Loucy (cell line): ENCODE data around the gene WWOX.

Experiments
- H2AFZ ChIP-seq: fragments of 200-600 bp; sonication (generic); 2 replicates; pipeline ENCODE4 v1.6.0; 2016; ENCODE audit warnings: antibody characterized with exemption, mild to moderate bottlenecking, low read length, moderate library complexity
- H3F3A ChIP-seq: fragments of 200-600 bp; 2 replicates; pipeline ENCODE4 v1.6.0; 2016; ENCODE audit warnings: antibody characterized with exemption, low read depth, mild to moderate bottlenecking
- H3K27me3 ChIP-seq: fragments of 200-600 bp; sonication (generic); 2 replicates; pipeline ENCODE4 v1.6.1; 2014; ENCODE audit warnings: low read length, mild to moderate bottlenecking; ENCODE audit not compliant: insufficient read depth, poor library complexity, severe bottlenecking
- H3K36me3 ChIP-seq: fragments of 200-600 bp; sonication (generic); 2 replicates; pipeline ENCODE4 v1.6.1; 2016; ENCODE audit warnings: low read length; ENCODE audit not compliant: insufficient read depth
- H3K4me1 ChIP-seq: fragments of 200-600 bp; sonication (generic); 2 replicates; pipeline ENCODE4 v1.5.1; 2014; ENCODE audit warnings: low read length, mild to moderate bottlenecking; ENCODE audit not compliant: insufficient read depth, poor library complexity, severe bottlenecking
- H3K4me2 ChIP-seq: fragments of 200-600 bp; sonication (generic); 2 replicates; pipeline ENCODE4 v1.6.0; 2014; ENCODE audit warnings: antibody characterized with exemption, low read length, low read depth, mild to moderate bottlenecking; ENCODE audit not compliant: poor library complexity, severe bottlenecking
- H3K4me3 ChIP-seq: fragments of 200-600 bp; sonication (generic); 2 replicates; pipeline ENCODE4 v1.5.1; 2014; ENCODE audit warnings: low read length, mild to moderate bottlenecking, mixed read lengths; ENCODE audit not compliant: poor library complexity, severe bottlenecking
- H3K79me2 ChIP-seq: fragments of 200-600 bp; sonication (generic); 2 replicates; pipeline ENCODE4 v1.6.1; 2014; ENCODE audit warnings: low read length; ENCODE audit not compliant: insufficient read depth
- H3K9ac ChIP-seq: fragments of 200-600 bp; sonication (generic); 2 replicates; pipeline ENCODE4 v1.6.0; 2014; ENCODE audit warnings: mild to moderate bottlenecking, low read depth, low read length, moderate library complexity; ENCODE audit not compliant: poor library complexity, severe bottlenecking
- H3K9me2 ChIP-seq: fragments of 200-600 bp; sonication (generic); replicated peaks from 2 replicates; pipeline ENCODE4 v1.6.1; 2016; ENCODE audit warnings: low read depth, low read length, mixed read lengths
- H3K9me3 ChIP-seq: fragments of 200-600 bp; sonication (generic); 2 replicates; pipeline ENCODE4 v1.6.1; 2014; ENCODE audit warnings: mild to moderate bottlenecking, antibody characterized with exemption, low read length, low read depth; ENCODE audit not compliant: insufficient read depth
- H4K20me1 ChIP-seq: fragments of 200-600 bp; sonication (generic); 2 replicates; pipeline ENCODE4 v1.6.0; 2014; ENCODE audit warnings: antibody characterized with exemption, low read length, mild to moderate bottlenecking; ENCODE audit not compliant: insufficient read depth, poor library complexity, severe bottlenecking
- CTCF ChIP-seq: fragments of 200-600 bp; sonication (generic); conservative IDR thresholded peaks from 2 replicates; pipeline ENCODE4 v1.5.1; 2014; ENCODE audit warnings: mild to moderate bottlenecking, antibody characterized with exemption, low read length
- EZH2phosphoT487 ChIP-seq: fragments of 200-600 bp; IDR thresholded peaks from 2 replicates; pipeline ENCODE4 v1.6.1; 2018; ENCODE audit warnings: antibody characterized with exemption, mild to moderate bottlenecking, moderate library complexity, borderline replicate concordance

The WWOX gene

GRCh38 chr16:78385086-78385805 lies 285.8 kb downstream of the WWOX start:
- no peaks in the 10 kb centered on the region for H3K36me3 ChIP-seq
- no peaks in the 10 kb centered on the region for H3K27me3 ChIP-seq
- H3K79me2 ChIP-seq, result no peaks in the 10 kb centered on the region
- no peaks in the 10 kb centered on the region for H4K20me1 ChIP-seq
- no peak overlapping the region for H2AFZ ChIP-seq
- no peak overlapping the region for H3K4me2 ChIP-seq
- H3K9me2 ChIP-seq, result no peaks in the 10 kb centered on the region
- H3K4me3 ChIP-seq, result no peak overlapping the region
- no peaks in the 10 kb centered on the region for H3K9me3 ChIP-seq
- TF ChIP-seq EZH2phosphoT487 (no peak), CTCF (no peak)
- H3K9ac ChIP-seq, result no peak overlapping the region
- no peaks in the 10 kb centered on the region for H3F3A ChIP-seq
- H3K4me1 ChIP-seq, result no peaks in the 10 kb centered on the region

- Histone ChIP-seq H3K9me3 (no peaks in the 10 kb centered on the region; the same call in 1 of the 2 replicates), H3K36me3 (no peaks in the 10 kb centered on the region), H3K27me3 (no peaks in the 10 kb centered on the region), H2AFZ (no peak overlapping the region), H3F3A (no peaks in the 10 kb centered on the region), H3K4me2 (no peak overlapping the region), H3K9me2 (no peaks in the 10 kb centered on the region), H3K9ac (no peak overlapping the region), H3K4me1 (no peaks in the 10 kb centered on the region), H3K4me3 (no peak overlapping the region), H4K20me1 (no peaks in the 10 kb centered on the region), H3K79me2 (no peaks in the 10 kb centered on the region)
- TF ChIP-seq EZH2phosphoT487 (no peak), CTCF (no peak)
Observed at GRCh38 chr16:78386557-78387324, 287.3 kb downstream of the WWOX start.

GRCh38 chr16:78389009-78389498 lies 289.6 kb downstream of the WWOX start:
- H3K4me2 ChIP-seq, result no peak overlapping the region

More at GRCh38 chr16:78389009-78389498, 289.6 kb downstream of the WWOX start:
- no peaks in the 10 kb centered on the region for H3K79me2 ChIP-seq
- no peaks in the 10 kb centered on the region for H4K20me1 ChIP-seq
- no peak overlapping the region for H2AFZ ChIP-seq
- peaks cover 13% of the 10 kb centered on the region for H3K9me3 ChIP-seq
- no peaks in the 10 kb centered on the region for H3K4me1 ChIP-seq
- H3K4me3 ChIP-seq, result no peak overlapping the region
- TF ChIP-seq EZH2phosphoT487, result no peak
- no peak for TF ChIP-seq CTCF
- H3K36me3 ChIP-seq, result peaks cover 5% of the 10 kb centered on the region; the same call in 1 of the 2 replicates
- no peaks in the 10 kb centered on the region for H3K27me3 ChIP-seq
- H3K9me2 ChIP-seq, result no peaks in the 10 kb centered on the region
- H3K9ac ChIP-seq, result no peak overlapping the region
- H3F3A ChIP-seq, result no peaks in the 10 kb centered on the region
